H1 (cell line): ENCODE results near the gene SLC37A2. TPM values are rescaled to one million over a fixed set of nuclear protein-coding genes. Genes with fewer than 3 reads are reported as not detected.

Experiments used
- GTF2F1 ChIP-seq: IDR thresholded peaks from 2 replicates; pipeline ENCODE4 v1.6.1; 2012; ENCODE audit warnings: low read depth, low read length, improper control_type of control experiment, borderline replicate concordance
- HDAC2 ChIP-seq, 2 experiments: fragments of 300-600 bp in 1 of 2; sonication (generic) in 1 of 2; IDR thresholded peaks; 2 replicates each; pipeline ENCODE4 v1.6.1; 2011 to 2012; ENCODE audit warnings: low read depth in 2 of 2, low read length in 2 of 2, mild to moderate bottlenecking in 2 of 2, moderate library complexity in 2 of 2, borderline replicate concordance in 1 of 2, inconsistent platforms in 1 of 2
- TAF1 ChIP-seq: IDR thresholded peaks from 2 replicates; pipeline ENCODE4 v1.6.1; 2011; ENCODE audit warnings: mild to moderate bottlenecking, low read depth, low read length
- polyA plus RNA-seq, 7 experiments: library from polyadenylated mRNA; depleted of rRNA in 3 of 7; stranded (reverse) in 5 of 7; unstranded in 2 of 7; fragments of >200 nt in 5 of 7; fragments of 200-250 nt in 2 of 7; gene quantifications; 1 replicate in 5 of 7; 2 replicates in 1 of 7; 4 replicates in 1 of 7; pipeline versions ENCODE4 v1.2.1 to v1.2.3, GENCODE V29; 2011 to 2013; ENCODE audit warnings: missing spikeins in 2 of 7, mixed read lengths in 2 of 7
- total RNA-seq: library from RNA; stranded (reverse); fragmentation: NEBNext Ultra II Directional; extraction: Animal tissue kit (Norgen Biotek cat#: 25700); gene quantifications from 2 replicates; pipeline ENCODE4 v1.2.1, GENCODE V29; 2021

SLC37A2 gene
- total and polyA plus RNA-seq, 2 of the 8 experiments (the other 6 are each of a cell fraction or from before 2014, with no cell fraction given), result 1.3 to 1.9 TPM

- TF ChIP-seq HDAC2 (IDR thresholded peaks at IDR 0.05; ENCODE audit: borderline replicate concordance in 1 of 2, low read depth in 2 of 2, low read length in 2 of 2) (no peak), TAF1 (no peak), GTF2F1 (no peak)
Observed at GRCh38 chr11:125078516-125079140, 15.5 kb downstream of the SLC37A2 start (continued).
